GM18907 (cell line): ENCODE measurements around the gene CATSPERD.
A peak's percentile ranks its signal among the peaks of the same experiment; 100 is the strongest.

Experiments used
- ATAC-seq: cut with Tn5 transposase; IDR thresholded peaks from one replicate; pipeline ENCODE4 v1.9.1; 2021; ENCODE audit warnings: mild to moderate bottlenecking, moderate library complexity; ENCODE audit not compliant: unreplicated experiment

The CATSPERD gene

DNA sequence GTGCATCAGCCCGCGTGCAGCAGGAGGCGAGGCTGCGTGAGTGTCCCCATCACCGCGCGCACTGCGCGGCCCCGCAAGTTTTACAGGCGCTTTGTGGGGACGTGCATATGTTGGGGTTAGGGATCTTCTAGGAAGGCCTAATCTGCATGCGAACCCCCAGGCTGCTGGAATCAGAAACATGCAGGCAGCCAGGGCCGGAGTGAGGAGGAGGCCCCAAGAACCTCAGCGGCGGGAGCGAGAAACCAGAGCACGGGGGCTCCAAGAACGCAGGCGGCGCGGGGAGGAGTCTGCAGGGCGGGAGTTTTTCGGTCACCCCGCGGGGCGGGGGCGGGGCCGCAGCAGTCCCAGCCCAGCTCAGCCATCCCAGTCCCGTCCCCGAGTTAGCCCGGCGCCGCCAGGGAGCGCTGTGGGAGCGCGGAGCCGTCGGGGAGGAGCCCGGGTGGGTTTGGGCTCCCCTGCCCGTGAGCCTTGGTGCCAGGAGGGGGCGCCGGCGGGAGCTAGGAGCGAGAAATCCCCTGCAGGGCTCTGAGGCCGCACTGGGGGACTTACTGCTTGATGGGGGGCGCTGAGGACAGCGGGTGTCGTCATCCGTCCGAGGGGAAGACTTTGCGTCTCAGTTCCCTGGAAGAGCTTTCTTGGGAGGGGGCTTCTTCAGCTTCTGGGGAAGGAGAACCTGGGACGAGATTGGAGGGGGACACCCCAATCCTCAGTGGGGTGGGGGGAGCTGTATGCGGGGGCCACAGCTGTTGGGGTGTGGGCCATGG, 83.5 kb downstream of the CATSPERD start:
- ATAC-seq, result peak; percentile 66

DNA sequence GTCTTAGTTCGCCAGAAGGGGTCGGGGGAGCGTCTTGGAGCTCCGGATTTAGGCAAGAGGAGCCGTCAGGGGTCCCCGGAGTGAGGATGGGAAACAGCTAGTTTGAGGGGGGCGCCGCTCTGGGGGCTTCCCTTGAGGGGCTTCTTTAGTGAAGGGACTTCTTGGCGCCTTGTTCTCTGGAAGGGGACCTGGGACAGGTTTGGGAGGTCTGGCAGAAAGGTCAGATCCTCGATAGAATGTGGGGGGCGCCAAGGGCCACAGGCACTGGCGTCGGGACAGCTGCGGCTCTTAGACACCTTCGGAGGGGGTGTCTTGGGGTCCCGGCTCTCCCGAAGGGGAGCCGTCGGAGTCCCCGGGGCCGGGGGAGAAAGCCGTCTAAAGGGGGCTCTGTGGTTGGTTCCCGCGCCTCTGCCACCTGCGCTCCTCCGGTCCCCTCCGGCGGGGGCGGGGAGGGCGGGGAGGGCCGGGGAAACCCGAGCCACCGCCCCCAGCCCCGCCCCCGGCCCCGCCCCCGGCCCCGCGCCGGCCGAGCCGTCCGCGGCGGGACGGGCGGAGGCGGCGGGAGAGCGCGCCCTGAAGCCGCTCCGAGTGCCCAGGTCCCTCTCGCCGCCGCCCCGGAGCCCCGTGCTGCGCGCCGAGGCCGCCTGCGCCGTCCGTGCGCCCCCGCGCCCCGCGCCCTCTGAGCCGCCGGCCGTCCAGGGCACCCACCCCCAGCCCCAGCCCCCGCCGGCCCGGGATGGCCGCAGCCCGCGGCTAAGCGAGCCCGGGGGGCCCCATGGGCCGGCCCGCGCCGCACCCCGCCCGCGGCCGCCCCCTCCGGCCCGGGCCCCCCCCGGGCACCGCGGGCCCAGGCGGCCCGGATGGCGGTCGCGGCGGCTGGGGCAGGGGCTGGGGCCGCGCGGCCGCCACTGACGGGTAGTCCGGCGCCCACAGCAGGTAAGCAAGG, 84.4 kb downstream of the CATSPERD start, which contains the start of gene NRTN:
Gene NRTN, plus strand, starts transcription at position 552 of the 946 bp plus-strand sequence. CDS start 19,099 bp downstream, outside the sequence.
- ATAC-seq, result no peak

DNA sequence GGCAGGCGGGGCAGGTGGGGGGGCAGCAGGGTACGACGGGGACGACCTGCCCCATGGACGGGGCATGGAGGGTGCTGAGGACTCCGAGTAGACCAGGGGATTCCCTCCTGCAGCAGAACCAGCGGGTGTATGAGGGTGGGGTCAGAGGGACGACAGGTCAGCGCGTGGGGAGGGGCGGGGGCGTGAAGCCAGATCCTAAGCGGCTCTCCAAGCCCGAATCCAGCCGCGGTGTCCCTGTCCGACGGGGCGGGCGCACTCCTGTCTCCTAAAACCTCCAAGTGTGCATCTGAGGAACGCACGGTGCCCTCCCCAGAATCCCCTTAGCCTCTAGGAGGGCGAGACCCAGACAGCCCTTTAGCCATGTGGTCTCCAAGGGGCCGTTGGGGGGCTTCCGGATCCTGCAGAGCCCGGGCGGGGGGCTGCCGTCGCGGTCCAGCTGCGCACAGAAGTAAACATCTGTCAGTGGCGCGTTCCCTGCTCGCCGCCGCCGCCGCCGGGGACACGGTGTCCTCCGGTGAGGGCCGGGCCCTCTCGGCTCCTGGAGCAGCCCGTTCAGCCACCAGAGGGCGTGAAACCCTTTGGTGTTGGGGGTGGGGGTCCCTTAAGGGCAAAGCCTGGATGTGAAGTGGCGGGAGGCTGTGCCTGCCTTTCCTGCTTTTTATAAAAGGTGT, 85.2 kb downstream of the CATSPERD start:
- ATAC-seq, result no peak

DNA sequence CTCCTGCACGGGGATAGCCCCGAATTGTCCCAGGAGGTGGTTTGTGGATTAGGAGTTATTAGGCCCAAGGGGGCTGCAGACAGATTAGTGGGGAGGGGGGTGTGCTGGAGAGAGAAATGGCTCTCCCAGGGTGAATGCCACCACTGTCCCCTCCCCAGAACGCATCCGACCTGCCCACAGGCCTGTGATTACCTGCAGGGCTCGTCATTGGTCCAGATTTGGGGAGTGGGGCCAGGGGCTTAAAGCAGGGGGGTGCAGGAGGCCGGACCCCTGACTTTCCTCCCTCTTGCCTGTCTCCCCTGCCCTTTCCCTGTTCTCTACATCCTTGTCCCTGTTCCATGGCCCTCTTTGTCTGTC, 85.7 kb downstream of the CATSPERD start:
- no peak for ATAC-seq

DNA sequence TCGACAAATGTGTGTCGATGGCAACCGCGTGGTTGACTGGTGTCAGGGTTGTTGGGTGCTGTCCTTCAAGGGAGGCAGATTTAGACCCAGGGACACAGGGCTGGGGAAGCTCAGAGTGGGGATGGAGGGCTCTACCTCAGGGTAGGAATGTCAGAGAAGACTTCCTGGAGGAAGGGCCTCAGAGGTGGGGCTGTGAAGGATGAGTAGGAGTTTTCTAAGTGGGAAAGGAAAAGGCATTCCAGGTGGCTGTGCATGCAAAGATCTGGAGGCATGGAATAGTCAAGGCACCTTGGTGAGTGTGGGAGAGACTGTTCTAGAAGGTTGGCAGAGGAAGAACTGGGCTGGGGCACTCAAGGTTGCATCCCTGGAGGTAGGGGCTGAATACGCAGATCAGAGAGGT, 86.5 kb downstream of the CATSPERD start:
- ATAC-seq, result no peak

DNA sequence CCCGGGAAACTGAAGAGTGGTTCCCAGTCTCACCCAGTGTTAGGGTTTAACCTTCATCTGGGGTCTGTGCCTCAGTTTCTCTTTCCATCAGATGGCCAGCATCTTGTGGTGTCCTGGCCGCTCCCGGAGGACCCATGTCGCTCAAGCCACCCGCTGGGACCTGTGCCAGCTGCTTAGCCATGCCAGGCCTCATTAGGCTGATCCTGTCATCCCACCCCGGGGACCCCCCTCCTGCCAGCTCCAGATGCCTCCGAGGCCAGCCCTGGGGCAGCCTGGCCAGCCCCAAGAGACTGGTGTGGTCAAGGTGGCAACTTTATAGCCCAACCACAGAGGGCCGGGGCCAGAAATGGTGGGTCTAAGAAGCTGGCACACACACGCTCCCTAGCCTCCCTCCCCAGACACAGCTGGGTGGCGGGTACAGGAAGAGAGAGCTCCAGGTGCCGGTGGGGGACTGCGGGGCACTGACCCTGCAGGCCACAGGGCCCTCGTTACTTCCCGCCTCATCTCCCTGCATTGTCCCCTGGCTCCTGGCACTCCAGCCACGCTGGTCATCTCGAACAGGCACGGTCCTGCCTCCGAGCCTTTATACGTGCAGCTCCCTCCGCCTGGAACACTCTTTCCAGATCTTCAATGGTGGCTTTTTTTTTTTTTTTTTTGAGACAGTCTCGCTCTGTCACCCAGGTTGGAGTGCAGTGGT, 87.8 kb downstream of the CATSPERD start:
- no peak for ATAC-seq

DNA sequence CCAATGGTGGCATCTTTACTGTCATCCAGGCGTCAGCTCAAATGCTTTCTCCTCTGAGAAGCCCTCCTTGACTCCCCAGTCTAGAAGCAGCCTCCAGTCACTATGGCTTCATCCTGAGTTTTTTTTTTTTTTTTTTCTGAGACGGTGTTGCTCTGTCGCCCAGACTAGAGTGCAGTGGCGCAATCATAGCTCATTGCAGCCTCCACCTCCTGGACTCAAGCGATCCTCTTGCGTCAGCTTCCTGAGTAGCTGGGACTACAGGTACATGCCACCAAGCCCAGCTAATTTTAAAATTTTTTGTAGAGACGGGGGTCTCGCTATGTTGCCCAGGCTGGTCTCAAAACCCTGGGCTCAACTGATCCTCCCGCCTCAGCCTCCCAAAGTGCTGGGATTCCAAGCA, 88.6 kb downstream of the CATSPERD start:
- ATAC-seq, result no peak

DNA sequence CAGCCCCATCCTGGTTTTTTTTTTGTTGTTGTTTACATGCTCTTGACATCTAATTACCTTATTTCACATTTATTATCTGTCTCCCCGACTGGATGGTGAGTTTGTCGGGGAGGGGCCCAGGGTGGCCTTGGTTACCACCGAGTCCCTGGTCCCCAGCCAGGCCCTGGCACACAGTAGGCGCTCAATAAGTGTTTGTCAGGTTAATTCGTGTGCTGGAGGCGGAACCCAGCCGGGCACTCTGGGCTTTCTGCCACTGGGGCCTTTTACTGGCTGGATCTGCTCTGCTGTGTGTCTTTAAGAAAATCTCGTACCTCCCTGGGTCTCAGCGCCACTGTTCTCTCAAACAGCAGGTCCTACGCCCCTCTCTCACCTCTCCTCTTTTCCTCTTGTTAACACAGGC, 89.0 kb downstream of the CATSPERD start:
- ATAC-seq, result no peak

DNA sequence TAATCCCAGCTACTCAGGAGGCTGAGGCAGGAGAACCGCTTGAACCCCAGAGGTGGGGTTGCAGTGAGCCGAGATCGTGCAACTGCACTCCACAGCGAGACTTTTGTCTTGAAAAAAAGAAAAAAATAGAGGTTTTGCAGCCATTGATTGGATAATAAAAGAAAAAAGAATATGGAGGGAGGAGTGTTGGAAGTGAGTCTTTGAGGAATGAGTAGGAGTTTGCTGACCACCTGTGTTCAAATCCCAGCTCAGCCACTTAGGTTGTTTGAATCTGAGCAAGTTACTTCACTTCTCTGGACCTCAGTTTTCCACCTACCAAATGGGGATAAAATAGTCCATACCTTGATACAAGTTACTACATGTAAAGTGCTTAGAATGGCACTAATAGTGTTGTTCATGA, 90.7 kb downstream of the CATSPERD start:
- no peak for ATAC-seq

DNA sequence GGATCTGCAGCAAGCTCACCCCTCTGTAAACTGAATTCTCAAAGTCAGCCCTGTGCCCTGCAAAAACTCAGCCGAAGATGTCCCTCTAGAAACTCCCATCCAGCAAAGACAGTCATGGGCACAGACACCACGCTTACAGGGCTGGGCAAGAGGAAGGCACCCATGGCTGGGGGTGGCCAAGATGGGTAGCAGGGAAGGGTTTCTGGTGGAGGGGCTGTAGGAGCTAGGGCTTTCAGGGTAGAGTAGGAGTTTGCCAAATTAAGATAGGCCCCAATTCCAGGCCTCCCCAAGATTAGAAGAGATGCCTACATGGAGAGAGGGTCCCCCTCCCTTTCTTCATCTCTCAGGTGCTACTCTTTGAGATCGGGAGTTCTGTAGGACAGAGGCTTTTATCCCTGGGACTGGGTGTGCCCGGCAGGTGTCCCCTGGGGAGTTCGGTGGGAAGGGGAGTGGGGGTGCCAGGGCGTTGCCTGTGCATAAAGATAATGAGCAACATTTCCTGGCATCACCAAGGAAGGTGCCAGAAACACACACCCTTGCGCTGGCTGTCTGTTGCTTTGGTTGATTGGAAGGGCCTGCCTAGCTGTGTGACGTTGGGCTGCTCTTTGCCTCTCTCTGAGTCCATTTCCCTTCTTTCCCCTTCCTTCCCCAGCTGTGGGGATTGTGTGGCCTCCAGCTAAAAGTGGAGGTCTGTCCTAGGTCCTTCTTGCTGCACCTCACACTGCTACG, 93.8 kb downstream of the CATSPERD start:
- ATAC-seq, result no peak

DNA sequence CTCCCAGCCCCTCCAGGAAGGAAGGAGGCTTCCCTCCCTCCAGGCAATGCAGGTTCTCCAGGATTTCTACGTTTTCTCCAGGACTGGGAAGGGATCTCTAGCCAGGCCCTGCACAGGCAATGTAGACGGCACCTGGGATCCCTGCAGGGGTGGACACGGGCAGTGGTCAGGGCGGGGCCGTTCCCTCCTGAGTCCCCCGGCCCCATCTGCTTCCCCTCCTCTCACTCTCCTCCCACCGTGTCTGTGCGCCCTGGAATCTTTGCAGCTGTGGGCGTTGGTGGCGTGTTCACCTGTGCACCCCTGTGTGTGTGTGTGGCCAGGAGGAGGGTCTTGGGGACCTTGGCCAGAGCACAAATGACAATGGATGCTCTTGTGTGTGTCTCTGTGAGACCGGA, 94.4 kb downstream of the CATSPERD start:
- ATAC-seq, result no peak

DNA sequence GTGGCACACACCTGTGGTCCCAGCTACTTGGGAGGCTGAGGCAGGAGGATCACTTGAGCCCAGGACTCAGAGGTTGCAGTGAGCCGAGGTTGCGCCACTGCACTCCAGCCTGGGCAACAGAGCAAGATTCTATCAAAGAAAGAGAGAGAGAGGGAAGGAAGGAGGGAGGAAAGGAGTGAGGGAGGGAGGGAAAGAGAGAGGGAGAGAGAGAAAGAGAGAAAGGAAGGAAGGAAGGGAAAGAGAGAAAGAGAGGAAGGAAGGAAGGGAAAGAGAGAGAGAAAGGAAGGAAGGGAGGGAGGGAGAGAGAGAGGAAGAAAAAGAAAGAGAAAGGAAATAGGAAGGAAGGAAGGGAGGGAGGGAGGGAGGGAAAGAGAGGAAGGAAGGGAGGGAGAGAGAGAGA, 96.8 kb downstream of the CATSPERD start:
- no peak for ATAC-seq

DNA sequence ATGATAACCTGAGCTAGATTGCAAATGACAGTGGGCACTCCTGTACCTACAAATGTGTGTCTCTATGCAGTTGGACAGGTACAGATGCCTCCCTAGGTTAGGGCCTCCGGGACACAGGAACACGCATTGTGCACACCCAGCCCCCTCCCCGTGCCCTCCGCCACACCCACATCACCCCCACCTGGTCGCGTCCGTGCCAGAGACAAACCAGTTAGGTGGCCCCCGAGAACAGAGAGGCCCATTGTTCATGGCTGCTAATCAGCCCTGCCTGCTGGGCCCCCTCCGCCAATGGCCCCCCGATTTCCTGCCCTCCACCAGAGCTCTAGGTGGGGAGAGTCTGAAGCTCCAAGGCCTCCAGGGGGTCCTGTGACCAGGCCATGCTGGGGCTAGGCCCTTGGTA, 98.2 kb downstream of the CATSPERD start:
- no peak for ATAC-seq

DNA sequence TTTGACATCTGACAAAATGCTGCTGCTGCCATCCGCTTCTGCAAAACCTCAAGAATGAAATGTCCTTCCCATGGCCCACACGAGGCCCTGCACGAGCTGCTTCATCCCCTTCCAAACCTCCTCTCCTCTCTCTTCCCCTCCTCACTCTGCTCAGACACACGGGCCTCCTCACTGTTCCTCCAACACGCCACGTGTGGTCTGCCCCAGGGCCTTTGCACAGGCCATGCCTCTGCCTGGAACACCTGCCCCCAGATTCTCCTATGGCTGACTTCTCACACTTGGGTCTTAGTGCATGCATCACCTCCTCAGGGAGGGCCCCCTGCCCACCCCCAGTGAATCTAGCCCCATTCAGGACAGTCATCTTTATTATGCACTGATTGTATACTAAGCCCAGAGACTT, 100.3 kb downstream of the CATSPERD start:
- ATAC-seq, result no peak

DNA sequence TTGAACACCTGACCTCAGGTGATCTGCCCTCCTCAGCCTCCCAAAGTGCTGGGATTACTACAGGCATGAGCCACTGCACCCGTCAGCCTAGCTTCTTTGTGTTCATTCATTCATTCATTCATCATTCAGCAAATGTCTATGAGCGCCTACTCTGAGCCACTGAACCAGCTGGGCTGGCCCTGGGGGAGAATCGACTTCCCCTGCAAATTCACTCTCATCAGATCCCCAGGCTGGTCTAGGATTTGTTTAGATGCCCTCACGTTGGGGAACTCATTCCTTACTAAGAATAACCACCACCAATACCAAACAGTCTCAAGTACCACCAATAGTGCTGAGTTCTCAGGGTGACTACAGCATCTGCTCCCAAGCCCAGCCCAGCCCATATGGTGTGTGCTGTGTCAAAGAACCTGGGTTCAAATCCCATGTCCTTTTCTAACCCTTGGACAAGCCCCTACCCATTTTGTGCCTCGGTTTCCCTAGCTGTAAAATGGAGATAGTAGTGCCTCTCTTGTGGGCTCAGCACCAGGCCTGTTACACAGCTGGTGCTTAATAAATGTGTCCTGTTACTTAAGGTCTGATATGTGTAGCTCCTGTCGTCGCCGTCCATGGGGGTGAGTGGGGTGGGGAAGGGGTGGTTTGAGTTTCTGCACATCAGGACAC, 101.2 kb downstream of the CATSPERD start:
- ATAC-seq, result no peak

DNA sequence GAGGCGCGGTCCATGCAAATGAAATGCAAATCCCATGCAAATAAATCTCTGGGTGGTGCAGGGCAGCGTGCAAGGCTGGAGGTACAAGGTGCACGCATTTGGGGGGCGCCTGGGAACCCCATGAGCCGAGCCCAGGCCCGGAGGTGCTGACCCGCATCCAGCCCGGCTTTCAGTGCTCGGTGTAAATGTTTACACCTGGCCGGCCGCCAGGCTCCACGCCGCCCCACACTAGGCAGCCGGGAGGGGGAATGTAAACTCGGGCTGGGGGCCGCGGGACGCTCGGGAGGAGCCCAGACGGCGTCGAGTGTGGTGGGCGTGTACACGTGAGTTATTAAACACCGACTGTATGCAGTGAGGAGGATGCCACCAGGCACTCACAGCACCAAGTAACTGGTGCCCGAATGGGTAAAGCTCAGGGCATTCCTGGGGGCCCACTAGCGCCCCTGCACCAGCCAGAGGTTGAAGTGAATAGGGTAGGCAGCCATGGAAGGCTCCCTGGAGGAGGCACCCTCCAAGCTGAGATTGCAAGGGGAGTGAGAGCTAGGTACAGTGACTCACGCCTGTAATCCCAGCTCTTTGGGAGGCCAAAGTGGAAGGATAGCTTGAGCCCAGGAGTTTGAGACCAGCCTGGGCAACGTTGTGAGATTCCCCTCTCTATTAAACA, 101.9 kb downstream of the CATSPERD start:
- no peak for ATAC-seq

DNA sequence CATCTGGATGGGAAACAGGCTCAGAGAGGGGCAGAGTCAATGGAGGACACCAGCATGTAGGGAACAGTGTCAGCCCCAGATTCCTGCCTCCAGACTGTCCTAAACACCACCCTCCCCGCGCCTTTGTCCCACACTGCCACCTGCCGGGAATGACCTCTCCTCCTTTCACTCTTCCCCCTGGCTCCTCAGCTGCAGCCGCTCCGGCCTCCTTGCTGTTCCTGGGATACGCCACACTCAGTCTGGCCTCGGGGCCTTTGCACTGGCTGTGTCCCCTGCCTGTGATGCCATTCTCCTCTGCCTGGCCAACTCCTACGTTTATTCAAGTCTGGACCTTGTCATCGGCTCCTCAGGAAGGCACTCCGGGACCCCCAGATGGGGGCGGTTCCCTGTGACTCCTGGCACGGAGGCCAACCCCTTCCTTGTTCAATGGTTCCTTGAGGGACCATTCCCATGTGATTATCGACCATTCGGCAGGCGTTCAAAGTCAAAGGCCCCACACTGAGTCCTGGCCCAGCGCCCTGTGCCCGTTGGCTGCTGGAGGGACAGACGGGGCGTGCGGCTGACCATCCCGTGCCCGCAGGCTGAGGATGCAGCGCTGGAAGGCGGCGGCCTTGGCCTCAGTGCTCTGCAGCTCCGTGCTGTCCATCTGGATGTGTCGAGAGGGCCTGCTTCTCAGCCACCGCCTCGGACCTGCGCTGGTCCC, 103.3 kb downstream of the CATSPERD start:
- no peak for ATAC-seq

DNA sequence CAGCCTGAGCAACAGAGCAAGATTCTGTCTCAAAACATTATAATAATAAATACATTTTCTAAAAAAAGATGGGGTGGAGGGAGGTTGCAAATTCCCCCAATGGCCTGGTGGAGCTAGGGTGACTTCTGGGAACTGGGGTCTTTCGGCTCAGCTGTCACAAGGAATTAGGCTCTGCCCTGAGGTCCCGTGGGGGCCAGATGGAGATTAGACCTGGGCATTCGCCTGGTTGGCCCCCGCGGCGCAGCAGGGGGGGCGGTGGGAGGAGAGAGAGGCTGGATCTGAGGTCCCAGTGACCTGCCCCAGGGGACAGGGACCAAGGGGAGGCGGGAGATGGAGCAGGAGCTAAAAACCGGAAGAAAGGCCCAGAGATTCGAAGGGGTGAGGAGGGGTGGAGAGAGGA, 104.3 kb downstream of the CATSPERD start:
- ATAC-seq, result no peak

DNA sequence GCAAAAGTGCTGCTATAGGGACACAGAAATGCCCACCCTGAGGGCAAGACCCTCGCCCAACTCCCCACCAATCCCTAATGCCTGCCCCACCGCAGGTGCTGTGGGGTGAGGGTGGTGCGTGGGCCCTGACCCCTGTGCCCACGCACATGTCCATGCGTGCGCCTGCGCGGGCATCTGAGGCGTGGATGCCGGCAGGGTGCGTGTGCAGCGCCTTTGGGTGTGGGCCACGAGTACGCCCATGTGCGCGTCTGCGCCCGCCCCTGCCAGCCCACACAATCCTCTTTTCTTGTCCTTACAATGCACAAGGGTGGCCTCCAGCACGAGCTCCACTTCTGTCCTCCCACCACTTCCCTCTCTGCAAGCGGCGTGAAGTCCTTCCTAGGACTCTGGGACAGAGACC, 104.7 kb downstream of the CATSPERD start:
- ATAC-seq, result no peak
